Tibial artery (tissue), 4 donors: ENCODE measurements around the gene DZIP1.

Source experiments
- DNase-seq, 2 donors: peaks; one replicate each; pipeline ENCODE4 v3.0.0-alpha.2; 2019
- H3K27ac ChIP-seq, 2 donors: fragments of 200-600 bp; sonication (generic) in 1 of 2; 1 replicate in 1 of 2; 2 replicates in 1 of 2; pipeline ENCODE4 v1.5.1; 2018 to 2019; ENCODE audit warnings: mild to moderate bottlenecking in 1 of 2
- H3K27me3 ChIP-seq, 2 donors: fragments of 200-600 bp; sonication (generic) in 1 of 2; one replicate each; pipeline versions ENCODE4 v1.5.1 to v1.6.0; 2016 to 2019
- H3K36me3 ChIP-seq, 3 donors: fragments of 200-600 bp; sonication (generic) in 2 of 3; one replicate each; pipeline ENCODE4 v1.5.1; 2016 to 2019; ENCODE audit warnings: mild to moderate bottlenecking in 2 of 3
- H3K4me1 ChIP-seq, 4 donors: fragments of 200-600 bp; sonication (generic) in 2 of 4; 1 replicate in 3 of 4; 2 replicates in 1 of 4; pipeline ENCODE4 v1.5.1; 2016 to 2019
- H3K4me3 ChIP-seq, 2 donors: fragments of 200-600 bp; sonication (generic) in 1 of 2; 1 replicate in 1 of 2; 2 replicates in 1 of 2; pipeline ENCODE4 v1.5.1; 2018 to 2019; ENCODE audit warnings: mild to moderate bottlenecking in 2 of 2
- H3K9me3 ChIP-seq, 3 donors: fragments of 200-600 bp; sonication (generic) in 1 of 3; one replicate each; pipeline ENCODE4 v1.5.1; 2016 to 2019
- CTCF ChIP-seq, 2 experiments: fragments of 200-600 bp in 1 of 2; fragments of 450-650 bp in 1 of 2; IDR thresholded peaks; one replicate each; pipeline ENCODE4 v1.5.1; 2017 to 2019; ENCODE audit warnings: antibody characterized with exemption in 2 of 2, mild to moderate bottlenecking in 1 of 2, moderate library complexity in 1 of 2
- intact Hi-C: fragments of 100-400 bp; cut with DNase I; formaldehyde crosslinking; loops from one replicate; pipeline ENCODE4 v1.15.0; 2023; ENCODE audit warnings: low total_unique reads

The DZIP1 gene

GRCh38 chr13:95660981-95661581 is 16.6 kb upstream of the DZIP1 start:
- no peak for TF ChIP-seq CTCF (IDR thresholded peaks at IDR 0.05)
- intact Hi-C loops = no loop called here
- no peak for DNase-seq

GRCh38 chr13:95659500-95659899 is 15.0 kb upstream of the DZIP1 start:
- Histone ChIP-seq H3K27me3 (no peaks in the 10 kb centered on the region), H3K36me3 (no peaks in the 10 kb centered on the region), H3K4me3 (no peak overlapping the region), H3K4me1 (no peaks in the 10 kb centered on the region), H3K27ac (no peak overlapping the region), H3K9me3 (peaks cover 6 to 29% (median 8%) of the 10 kb centered on the region in 3 donors)
- no peak for TF ChIP-seq CTCF (IDR thresholded peaks at IDR 0.05)
- no peak for DNase-seq
- intact Hi-C loops = no loop called here

More at GRCh38 chr13:95660981-95661581, 16.6 kb upstream of the DZIP1 start:
- H3K4me3 ChIP-seq = no peak overlapping the region
- no peak overlapping the region for H3K27ac ChIP-seq
- no peaks in the 10 kb centered on the region for H3K4me1 ChIP-seq
- H3K9me3 ChIP-seq = peaks cover 7 to 44% (median 22%) of the 10 kb centered on the region in 3 donors
- no peaks in the 10 kb centered on the region for H3K36me3 ChIP-seq
- no peaks in the 10 kb centered on the region for H3K27me3 ChIP-seq

DNA sequence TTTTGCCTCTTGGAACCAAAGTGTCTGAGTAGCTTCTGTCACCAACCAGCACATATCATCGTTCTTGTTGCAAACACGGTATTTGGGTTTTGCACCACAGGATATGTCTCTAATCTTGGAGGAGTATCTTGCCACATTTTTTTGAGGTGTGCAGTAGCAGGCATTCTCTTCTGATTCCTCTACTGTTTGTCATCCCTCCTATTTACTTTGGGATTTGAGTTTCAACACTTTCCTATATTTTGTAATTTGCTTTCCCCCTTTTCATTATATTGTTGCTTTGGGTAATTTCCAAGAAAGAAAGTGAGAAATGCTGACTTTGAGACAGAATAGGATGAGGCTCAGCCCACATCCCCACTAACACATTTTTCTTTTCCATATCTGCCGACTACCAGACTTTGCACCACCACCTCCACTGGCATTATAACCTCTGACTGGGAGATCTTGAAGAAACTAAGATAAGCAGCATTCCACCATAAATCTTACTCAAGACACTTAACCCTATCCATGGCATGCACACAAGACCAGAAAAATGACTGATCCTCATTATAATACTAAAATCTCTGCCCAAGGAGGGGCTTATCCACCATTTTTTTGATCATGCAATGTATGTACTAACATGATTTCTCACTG is 12.0 kb upstream of the DZIP1 start:
- Histone ChIP-seq H3K27ac (no peak overlapping the region), H3K4me3 (no peak overlapping the region), H3K9me3 (peaks cover 0 to 10% (median 0%) of the 10 kb centered on the region in 3 donors), H3K27me3 (no peaks in the 10 kb centered on the region), H3K4me1 (no peaks in the 10 kb centered on the region), H3K36me3 (no peaks in the 10 kb centered on the region)
- intact Hi-C loops = no loop called here
- no peak for DNase-seq
- no peak for TF ChIP-seq CTCF (IDR thresholded peaks at IDR 0.05)

GRCh38 chr13:95652821-95653220 is 8.3 kb upstream of the DZIP1 start:
- Histone ChIP-seq H3K4me3 (no peak overlapping the region), H3K27me3 (no peaks in the 10 kb centered on the region), H3K27ac (no peak overlapping the region), H3K36me3 (no peaks in the 10 kb centered on the region), H3K9me3 (no peaks in the 10 kb centered on the region), H3K4me1 (no peaks in the 10 kb centered on the region)
- TF ChIP-seq CTCF (IDR thresholded peaks at IDR 0.05) = no peak
- no peak for DNase-seq
- intact Hi-C loops = no loop called here

DNA sequence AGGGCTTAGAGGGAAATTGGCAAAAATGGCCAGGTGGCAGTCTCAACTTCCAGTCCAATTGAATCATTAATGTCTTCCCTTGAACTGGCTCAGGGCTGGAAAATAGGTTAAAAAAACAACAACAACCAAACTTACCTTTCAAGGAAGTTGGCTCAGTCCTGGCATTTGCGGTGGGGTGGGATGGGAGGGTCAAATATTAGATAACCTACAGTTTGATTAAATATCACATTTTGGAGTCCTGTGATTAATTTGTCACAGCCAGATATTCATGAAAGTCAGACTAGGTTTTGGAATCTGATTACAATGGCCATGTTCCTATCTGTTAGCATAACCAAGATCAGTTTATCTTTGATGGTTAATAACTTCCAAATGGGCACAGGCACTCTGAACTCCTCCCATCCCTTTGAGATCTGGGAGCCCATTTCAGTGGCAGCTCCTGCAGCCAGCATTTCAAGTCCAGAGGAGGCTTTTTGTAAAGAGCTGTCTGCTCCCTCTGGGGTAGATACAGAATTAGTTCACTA is 7.8 kb upstream of the DZIP1 start:
- DNase-seq = no peak
- Histone ChIP-seq H3K36me3 (no peaks in the 10 kb centered on the region), H3K9me3 (no peaks in the 10 kb centered on the region), H3K4me3 (no peak overlapping the region), H3K27ac (no peak overlapping the region), H3K27me3 (no peaks in the 10 kb centered on the region), H3K4me1 (no peaks in the 10 kb centered on the region)
- intact Hi-C loops = no loop called here
- TF ChIP-seq CTCF (IDR thresholded peaks at IDR 0.05) = no peak
